ENCODE results near the gene DISC1. TPM values are rescaled to one million over a fixed set of nuclear protein-coding genes. Genes with fewer than 3 reads are reported as not detected.
A peak's percentile ranks its signal among the peaks of the same experiment; 100 is the strongest.
"Not testable (repeated sequence)": the region's sequence is repeated elsewhere in the genome, so short reads cannot be mapped to it uniquely, and the experiment has no call there.

Gene DISC1
- total RNA-seq, 2 experiments from 2014 or later, result 1.7 to 2.0 TPM

DNA sequence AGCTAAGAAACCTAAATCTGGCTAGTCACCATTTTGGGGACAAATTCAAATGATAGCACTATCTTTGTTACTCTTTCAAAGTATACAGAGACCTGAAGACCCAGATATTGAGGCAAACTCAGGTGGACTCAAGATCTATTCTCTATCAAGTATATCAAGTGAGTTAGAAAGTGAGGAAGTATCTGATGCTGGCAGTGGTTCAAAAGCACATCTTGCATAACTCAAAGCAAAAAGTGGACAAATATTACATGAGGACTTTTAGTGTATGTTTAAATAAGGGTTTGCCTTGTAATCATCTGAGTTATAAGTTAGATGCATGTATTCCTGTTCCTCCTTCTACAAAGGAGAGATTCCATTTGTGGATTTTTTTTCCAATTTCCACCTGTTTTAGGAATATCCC lies 338.4 kb downstream of the DISC1 start:
- Mint-ChIP-seq H3K4me1 (no peaks in the 10 kb centered on the region), H3K36me3 (peaks cover 26% of the 10 kb centered on the region), H3K27me3 (no peaks in the 10 kb centered on the region), H3K9me3 (no peaks in the 10 kb centered on the region), H3K4me3 (no peak overlapping the region), H3K27ac (no peak overlapping the region)
- DNase-seq, result no peak

DNA sequence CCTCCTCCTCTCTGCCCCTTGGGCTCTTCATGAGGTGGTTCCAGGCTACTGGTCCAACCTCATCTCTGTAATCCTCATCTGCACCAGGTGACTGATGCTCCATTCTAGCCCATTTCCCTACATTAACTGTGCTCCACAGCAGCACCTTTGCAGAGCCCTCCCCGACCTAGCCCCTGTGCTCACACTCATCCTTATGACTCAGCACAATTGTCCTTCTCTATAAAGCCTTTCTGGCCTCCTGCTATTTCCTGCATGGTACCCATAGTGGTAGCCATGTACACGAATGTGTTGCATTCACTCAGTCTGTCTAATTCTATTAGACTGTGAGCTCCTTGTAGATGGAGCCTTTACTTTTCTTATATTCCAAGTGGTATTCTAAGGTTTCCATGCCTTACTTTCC lies 339.0 kb downstream of the DISC1 start:
- Mint-ChIP-seq H3K27me3 (no peaks in the 10 kb centered on the region), H3K36me3 (peaks cover 25% of the 10 kb centered on the region), H3K27ac (no peak overlapping the region), H3K4me1 (no peaks in the 10 kb centered on the region), H3K9me3 (no peaks in the 10 kb centered on the region), H3K4me3 (no peak overlapping the region)
- DNase-seq, result no peak

DNA sequence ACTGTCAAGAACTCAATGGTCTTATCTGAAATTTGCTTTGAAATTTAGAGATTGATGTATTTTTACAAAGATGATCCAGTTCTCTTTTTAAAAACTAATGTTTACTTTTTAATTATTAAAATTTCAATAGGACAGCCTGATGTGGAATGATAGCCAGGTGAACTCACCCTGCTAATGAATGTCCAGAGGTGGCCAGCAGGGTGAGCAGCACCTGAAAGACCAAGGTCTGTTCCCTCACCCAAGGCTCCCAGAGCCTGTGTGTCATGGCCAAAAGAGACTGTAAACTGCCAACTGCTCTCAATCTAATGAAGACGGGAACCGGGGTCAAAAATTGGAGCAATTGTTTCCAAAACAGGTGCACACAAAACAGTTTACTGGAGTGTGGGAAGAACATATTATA lies 340.4 kb downstream of the DISC1 start:
- H3K9me3 Mint-ChIP-seq, result no peaks in the 10 kb centered on the region
- no peak overlapping the region for H3K27ac Mint-ChIP-seq
- DNase-seq, result no peak
- peaks cover 23% of the 10 kb centered on the region for H3K36me3 Mint-ChIP-seq
- no peak overlapping the region for H3K4me3 Mint-ChIP-seq
- peaks cover 3% of the 10 kb centered on the region for H3K4me1 Mint-ChIP-seq
- H3K27me3 Mint-ChIP-seq, result no peaks in the 10 kb centered on the region

DNA sequence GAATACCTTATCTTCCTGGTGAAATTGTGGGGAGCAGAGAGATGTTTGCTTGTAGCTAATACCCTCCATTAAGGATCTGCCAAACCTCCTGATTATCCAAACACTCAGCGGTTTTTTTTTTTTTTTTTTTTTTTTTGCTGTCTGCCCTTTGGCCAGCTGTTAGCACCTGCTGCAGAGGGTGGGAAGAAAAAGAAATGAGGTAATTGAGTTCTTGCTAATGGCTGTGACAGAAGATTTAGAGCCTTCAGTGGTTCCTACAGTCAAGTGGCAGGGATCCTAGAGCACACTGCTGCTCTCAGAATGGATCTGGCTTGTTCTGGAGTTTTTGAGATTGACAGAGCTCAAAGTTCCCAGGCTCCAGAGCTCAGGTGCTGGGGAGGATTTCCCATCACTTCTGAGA lies 342.5 kb downstream of the DISC1 start:
- no peaks in the 10 kb centered on the region for H3K27me3 Mint-ChIP-seq
- peaks cover 12% of the 10 kb centered on the region for H3K4me1 Mint-ChIP-seq
- no peak overlapping the region for H3K4me3 Mint-ChIP-seq
- no peak for DNase-seq
- H3K27ac Mint-ChIP-seq, result no peak overlapping the region
- peaks cover 20% of the 10 kb centered on the region for H3K36me3 Mint-ChIP-seq
- H3K9me3 Mint-ChIP-seq, result no peaks in the 10 kb centered on the region

DNA sequence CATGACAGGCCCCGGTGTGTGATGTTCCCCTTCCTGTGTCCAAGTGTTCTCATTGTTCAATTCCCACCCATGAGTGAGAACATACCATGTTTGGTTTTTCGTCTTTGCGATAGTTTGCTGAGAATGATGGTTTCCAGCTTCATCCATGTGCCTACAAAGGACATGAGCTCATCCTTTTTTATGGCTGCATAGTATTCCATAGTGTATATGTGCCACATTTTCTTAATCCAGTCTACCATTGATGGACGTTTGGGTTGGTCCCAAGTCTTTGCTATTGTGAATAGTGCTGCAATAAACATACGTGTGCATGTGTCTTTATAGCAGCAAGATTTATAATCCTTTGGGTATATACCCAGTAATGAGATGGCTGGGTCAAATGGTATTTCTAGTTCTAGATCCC lies 343.2 kb downstream of the DISC1 start:
- DNase-seq, H3K9me3 Mint-ChIP-seq, H3K27me3 Mint-ChIP-seq, H3K27ac Mint-ChIP-seq, H3K4me3 Mint-ChIP-seq: not testable (repeated sequence)
- H3K36me3 Mint-ChIP-seq, result peaks cover 20% of the 10 kb centered on the region
- H3K4me1 Mint-ChIP-seq, result peaks cover 12% of the 10 kb centered on the region

DNA sequence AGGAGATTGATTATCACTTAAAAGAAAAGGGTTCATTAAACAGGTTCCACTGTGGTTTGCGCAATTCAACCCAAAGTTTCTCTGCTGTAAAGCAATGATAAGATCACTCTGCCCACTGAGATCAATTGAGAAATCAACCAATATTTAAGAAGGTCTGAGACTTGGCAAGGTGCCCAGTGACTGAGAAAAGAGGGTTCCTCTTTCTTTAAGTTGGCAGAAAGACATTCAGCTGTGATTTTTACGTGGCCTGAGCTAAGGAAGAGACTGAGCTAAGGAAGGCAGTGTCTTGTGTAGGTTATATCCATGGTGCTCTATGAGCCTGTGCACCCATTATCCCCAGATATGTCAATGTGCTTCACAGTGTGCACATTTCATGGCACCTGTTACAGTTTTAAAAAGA lies 344.1 kb downstream of the DISC1 start:
- Mint-ChIP-seq H3K4me1 (peaks cover 12% of the 10 kb centered on the region), H3K9me3 (no peaks in the 10 kb centered on the region), H3K4me3 (no peak overlapping the region), H3K27me3 (no peaks in the 10 kb centered on the region), H3K36me3 (peaks cover 19% of the 10 kb centered on the region), H3K27ac (no peak overlapping the region)
- no peak for DNase-seq

DNA sequence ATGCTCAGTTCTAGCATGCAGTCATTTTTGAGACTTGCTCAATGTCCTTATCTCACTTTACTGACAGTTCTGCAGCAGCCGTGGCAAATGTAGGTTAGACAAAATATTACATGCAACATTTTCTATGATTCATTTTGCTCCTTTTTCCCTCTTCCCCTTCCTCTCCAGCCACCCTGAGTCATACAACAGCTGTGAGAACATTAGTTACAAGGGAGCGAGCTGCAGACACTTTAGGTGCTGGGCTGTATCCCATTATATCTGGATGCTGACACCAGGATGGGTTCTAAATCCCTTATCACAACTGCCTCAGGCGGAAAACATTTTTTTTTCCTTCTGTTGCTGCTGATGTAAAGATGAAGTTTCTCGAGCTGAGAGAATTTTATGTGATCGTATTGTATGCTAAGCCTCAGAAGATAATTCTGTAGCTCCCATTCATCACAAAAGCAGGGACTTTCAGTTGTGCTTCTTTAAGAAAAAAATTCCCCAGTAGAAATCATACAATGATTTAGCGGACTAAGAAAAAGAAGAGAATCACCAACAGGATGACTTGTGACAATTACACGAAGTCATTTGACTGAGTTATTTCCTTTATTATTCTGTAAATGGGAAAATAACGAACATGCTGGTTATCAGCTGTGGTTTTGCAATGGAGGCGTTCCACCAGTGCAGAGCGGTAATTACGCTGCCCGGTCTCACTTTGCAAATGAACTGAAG lies 345.0 kb downstream of the DISC1 start:
- H3K4me3 Mint-ChIP-seq, result no peak overlapping the region
- H3K4me1 Mint-ChIP-seq, result peaks cover 12% of the 10 kb centered on the region
- no peak for DNase-seq
- H3K27me3 Mint-ChIP-seq, result no peaks in the 10 kb centered on the region
- H3K9me3 Mint-ChIP-seq, result peaks cover 3% of the 10 kb centered on the region
- peaks cover 19% of the 10 kb centered on the region for H3K36me3 Mint-ChIP-seq
- no peak overlapping the region for H3K27ac Mint-ChIP-seq

DNA sequence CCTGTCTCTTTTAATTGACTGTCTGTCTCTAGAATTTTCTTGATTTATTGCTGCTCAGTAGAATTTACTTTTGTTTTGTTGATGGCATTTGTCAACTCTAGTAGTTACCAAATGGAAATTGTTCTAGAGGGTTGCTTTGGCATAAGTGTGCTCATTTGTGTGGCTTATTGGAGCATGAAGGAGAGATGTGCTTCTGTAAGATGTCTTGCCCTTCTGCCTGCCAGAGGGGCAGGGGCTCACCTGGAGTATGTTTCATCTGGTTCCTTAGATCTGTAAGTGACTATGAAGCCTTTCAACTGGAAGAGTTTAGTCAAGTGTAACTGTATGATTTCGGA lies 345.5 kb downstream of the DISC1 start:
- no peaks in the 10 kb centered on the region for H3K27me3 Mint-ChIP-seq
- peaks cover 6% of the 10 kb centered on the region for H3K9me3 Mint-ChIP-seq
- H3K36me3 Mint-ChIP-seq, result peaks cover 17% of the 10 kb centered on the region
- no peak for DNase-seq
- peaks cover 12% of the 10 kb centered on the region for H3K4me1 Mint-ChIP-seq
- H3K4me3 Mint-ChIP-seq, result no peak overlapping the region
- H3K27ac Mint-ChIP-seq, result no peak overlapping the region

DNA sequence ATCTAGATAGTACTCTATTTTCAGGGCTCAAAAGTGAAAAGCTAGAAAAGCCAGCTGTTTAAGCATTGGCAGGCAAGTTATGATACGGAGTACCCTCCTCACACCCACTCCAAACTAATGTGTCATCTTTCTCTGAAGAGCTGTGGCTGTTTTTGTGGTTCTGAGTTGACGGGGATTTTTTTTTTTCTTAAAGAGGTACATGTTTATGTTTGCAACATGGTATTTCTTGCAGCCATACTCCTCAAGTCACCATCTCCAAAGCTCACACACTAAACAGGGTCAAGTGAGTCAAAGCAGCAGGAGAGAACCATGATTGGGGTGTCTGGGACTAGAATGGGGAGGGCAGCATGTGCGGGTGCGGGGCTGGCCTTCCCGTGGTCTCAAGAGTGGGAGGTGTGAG lies 347.2 kb downstream of the DISC1 start:
- no peaks in the 10 kb centered on the region for H3K27me3 Mint-ChIP-seq
- H3K4me3 Mint-ChIP-seq, result no peak overlapping the region
- H3K4me1 Mint-ChIP-seq, result peaks cover 12% of the 10 kb centered on the region
- H3K36me3 Mint-ChIP-seq, result peaks cover 19% of the 10 kb centered on the region
- H3K27ac Mint-ChIP-seq, result no peak overlapping the region
- peaks cover 10% of the 10 kb centered on the region for H3K9me3 Mint-ChIP-seq
- DNase-seq, result peak; percentile 2

DNA sequence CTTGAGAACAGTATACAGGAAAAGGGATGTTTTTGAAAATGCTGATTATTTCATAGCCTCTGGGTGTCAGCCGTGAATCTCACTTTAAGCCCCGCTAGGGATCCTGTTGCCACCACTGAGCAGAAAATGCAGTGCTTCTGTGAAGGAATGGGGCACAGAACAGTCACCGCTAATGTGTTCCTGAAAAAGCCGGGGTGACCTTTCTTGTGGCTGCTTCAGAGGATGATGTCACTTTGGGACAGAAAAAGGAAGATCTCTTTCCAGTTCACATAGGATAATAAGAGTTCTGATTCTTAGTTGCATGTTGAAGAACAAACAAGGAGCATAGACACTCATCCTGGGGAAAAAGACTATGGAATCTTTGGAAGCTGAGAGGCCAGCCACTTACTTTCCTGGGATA lies 349.6 kb downstream of the DISC1 start:
- Mint-ChIP-seq H3K27me3 (no peaks in the 10 kb centered on the region), H3K4me1 (peaks cover 11% of the 10 kb centered on the region), H3K9me3 (peaks cover 10% of the 10 kb centered on the region), H3K27ac (no peak overlapping the region), H3K36me3 (peaks cover 11% of the 10 kb centered on the region), H3K4me3 (no peak overlapping the region)
- no peak for DNase-seq

DNA sequence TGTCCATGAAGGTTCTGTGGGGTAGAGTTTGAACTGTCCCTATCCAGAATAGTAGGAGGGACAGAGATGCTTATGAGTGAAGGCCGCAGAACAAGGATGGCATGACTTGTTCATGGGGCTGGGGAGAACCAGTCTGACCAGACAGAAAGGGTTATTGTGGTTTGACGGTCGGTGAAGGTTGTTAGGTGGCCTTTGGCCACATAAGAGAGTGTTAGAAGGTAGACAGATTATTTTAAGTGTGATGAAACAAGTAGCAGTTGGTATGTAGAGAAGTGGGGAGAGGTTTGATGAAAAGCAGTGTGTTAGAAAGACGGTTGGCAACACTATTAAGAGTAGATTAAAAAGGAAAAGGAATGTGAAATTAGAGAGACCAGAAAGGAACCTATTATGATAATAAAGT lies 355.1 kb downstream of the DISC1 start:
- H3K4me1 Mint-ChIP-seq, result peaks cover 8% of the 10 kb centered on the region
- H3K9me3 Mint-ChIP-seq, result peaks cover 6% of the 10 kb centered on the region
- H3K27ac Mint-ChIP-seq, result no peak overlapping the region
- peaks cover 4% of the 10 kb centered on the region for H3K36me3 Mint-ChIP-seq
- DNase-seq, result no peak
- H3K27me3 Mint-ChIP-seq, result no peaks in the 10 kb centered on the region
- no peak overlapping the region for H3K4me3 Mint-ChIP-seq

DNA sequence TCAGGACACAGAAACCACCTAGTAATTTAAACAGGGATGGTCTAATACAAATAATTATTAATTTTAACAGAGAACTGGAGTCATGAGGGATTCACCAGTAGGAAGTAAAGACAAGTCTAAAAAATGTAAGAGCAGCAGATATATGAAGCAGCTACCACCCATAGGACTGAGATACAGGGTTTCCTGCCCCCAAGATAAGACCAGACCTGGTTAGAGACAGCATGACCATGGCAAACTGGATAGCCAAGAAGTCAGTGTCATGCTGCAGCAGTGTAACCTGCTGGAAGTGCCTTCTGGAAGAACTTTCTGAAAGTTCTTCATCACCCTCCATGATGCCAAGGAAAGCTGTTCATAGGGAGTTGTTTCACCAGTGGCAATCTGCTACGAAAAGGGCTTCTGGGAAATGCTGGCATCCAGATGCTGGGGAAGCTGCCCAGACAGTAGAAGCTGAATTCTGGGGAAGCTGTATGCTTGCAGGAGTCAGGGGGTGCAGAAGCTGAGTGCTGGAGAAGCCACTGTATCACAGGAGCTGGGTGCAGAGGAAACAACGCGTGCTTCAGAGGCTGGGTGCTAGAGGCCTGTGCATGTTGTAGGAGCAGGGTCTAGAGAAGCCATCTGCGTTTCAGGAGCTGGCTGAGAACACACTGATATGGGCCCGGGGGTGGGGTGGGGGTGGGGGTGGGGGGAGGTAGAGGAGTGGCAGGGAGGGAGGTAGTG lies 356.4 kb downstream of the DISC1 start:
- no peak overlapping the region for H3K4me3 Mint-ChIP-seq
- H3K27ac Mint-ChIP-seq, result no peak overlapping the region
- no peak for DNase-seq
- H3K27me3 Mint-ChIP-seq, result no peaks in the 10 kb centered on the region
- no peaks in the 10 kb centered on the region for H3K36me3 Mint-ChIP-seq
- peaks cover 8% of the 10 kb centered on the region for H3K4me1 Mint-ChIP-seq
- H3K9me3 Mint-ChIP-seq, result no peaks in the 10 kb centered on the region

DNA sequence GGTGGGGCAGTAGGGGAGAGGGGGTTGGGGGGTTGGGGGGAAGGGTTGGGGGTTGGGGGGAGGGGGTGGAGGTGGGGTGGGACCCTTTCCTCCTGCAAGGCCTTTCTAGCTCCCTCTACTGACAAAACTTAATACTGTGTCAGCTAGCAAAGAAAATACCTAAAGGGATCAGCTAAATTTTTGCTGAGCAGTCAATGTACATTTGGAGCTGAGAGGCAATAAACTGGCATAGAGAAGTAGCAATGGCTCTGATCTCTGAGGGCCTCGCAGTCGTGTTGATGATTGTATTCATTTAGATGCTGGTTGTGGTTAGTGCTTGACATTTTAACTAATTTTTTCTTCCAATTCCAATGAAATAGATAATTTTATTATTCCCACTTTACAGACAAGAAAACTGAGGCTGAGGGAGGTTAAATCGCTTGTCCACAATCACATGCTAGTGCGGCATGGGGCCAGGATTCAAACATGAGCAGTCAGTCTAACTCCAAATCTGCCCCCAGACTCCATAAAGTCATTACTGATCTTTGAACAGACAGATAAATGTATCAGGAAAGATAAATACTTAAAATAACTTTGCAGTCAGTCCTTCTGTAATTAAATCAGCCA lies 357.1 kb downstream of the DISC1 start:
- no peak overlapping the region for H3K4me3 Mint-ChIP-seq
- no peak for DNase-seq
- H3K27ac Mint-ChIP-seq, result no peak overlapping the region
- H3K4me1 Mint-ChIP-seq, result peaks cover 8% of the 10 kb centered on the region
- H3K9me3 Mint-ChIP-seq, result no peaks in the 10 kb centered on the region
- H3K36me3 Mint-ChIP-seq, result no peaks in the 10 kb centered on the region
- no peaks in the 10 kb centered on the region for H3K27me3 Mint-ChIP-seq

DNA sequence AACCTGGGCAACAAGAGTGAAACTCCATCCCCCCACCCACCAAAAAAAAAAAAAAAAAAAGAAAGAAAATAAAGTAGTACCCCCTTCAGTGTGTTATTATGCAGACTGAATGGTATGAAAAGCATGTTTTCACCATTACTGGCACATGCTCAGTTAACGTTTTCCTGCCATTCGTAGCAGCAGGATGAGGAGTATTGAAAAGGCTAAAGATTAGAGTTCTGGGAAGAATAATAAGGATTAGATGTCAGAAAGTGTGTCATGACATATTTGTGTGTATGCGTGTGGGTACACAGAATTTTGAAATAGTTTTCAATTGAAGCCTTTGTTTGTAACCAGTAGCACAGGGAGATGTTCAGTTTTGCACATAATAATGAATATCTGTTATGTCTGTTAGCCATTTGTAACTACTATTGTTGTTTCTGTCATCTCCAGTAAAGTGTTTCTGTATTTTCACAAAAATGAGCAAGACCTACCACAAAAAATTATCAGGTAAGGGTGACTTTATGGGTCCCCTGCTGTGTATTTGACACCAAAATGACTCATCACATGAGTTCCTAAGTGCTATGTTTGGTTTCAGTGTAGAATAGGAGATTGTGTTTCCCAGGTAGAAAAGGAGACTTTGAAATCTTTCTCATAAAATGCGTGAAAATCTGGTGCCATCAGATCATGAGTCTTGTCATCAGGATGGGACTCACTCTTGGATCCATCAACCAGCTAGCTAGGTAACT lies 358.9 kb downstream of the DISC1 start:
- H3K27me3 Mint-ChIP-seq, result no peaks in the 10 kb centered on the region
- no peak for DNase-seq
- no peak overlapping the region for H3K27ac Mint-ChIP-seq
- no peaks in the 10 kb centered on the region for H3K36me3 Mint-ChIP-seq
- H3K4me1 Mint-ChIP-seq, result peaks cover 8% of the 10 kb centered on the region
- H3K4me3 Mint-ChIP-seq, result no peak overlapping the region
- no peaks in the 10 kb centered on the region for H3K9me3 Mint-ChIP-seq

DNA sequence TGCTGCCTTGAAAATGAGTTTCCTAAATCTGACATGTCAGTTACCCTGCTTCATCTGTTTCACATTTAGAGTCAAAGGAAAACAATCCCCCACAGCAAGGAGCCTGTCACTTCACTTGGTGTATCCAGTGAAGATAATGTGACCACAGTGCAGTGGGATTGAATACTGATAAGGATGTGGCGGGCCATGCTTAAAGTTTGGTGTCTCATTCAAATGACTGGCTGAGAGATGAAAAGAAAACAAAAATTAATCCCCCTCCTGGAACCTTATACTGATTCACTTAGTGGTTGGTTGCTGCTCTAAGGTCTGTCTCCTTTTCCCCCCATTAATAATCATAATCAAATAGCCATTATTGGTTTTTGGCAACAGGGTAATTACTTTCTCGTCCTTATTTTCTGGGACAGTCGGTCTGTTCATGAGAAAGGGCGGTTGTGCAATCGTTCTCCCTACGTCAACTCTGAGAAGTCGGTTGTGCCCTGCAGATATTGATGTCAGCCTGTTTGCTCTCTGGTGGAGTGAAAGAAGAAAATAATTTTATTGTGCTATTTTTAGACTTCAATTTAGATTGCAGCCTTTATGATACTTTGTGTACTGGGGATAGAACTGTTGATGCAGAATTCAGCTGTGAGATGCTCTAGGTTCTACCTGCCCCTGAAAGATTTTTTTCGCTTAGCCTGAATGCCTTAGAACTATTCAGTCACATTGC lies 360.2 kb downstream of the DISC1 start:
- H3K4me3 Mint-ChIP-seq, result no peak overlapping the region
- no peaks in the 10 kb centered on the region for H3K27me3 Mint-ChIP-seq
- DNase-seq, result no peak
- H3K27ac Mint-ChIP-seq, result no peak overlapping the region
- no peaks in the 10 kb centered on the region for H3K9me3 Mint-ChIP-seq
- no peaks in the 10 kb centered on the region for H3K36me3 Mint-ChIP-seq
- peaks cover 8% of the 10 kb centered on the region for H3K4me1 Mint-ChIP-seq
